SKM-1 treated with dmso at 0.1 percent for 144 hours (cell line): ENCODE measurements around the gene ABCC4.
A peak's percentile ranks its signal among the peaks of the same experiment; 100 is the strongest.
"Not testable (repeated sequence)": the region's sequence is repeated elsewhere in the genome, so short reads cannot be mapped to it uniquely, and the experiment has no call there.

Experiments used
- DNase-seq: peaks from one replicate; lab custom pipeline; 2025; ENCODE audit not compliant: unreplicated experiment; lab: John Stamatoyannopoulos, UW

The ABCC4 gene

DNA sequence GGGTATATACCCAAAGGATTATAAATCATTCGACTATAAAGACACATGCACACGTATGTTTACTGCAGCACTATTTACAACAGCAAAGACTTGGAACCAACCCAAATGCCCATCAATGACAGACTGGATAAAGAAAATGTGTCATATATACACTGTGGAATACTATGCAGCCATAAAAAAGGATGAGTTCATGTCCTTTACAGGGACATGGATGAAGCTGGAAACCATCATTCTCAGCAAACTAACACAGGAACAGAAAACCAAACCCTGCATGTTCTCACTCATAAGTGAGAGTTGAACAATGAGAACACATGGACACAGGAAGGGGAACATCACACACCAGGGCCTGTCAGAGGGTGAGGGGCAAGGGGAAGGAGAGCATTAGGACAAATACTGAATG lies 102.6 kb downstream of the ABCC4 start:
- DNase-seq: not testable (repeated sequence)

GRCh38 chr13:95197548-95197947 lies 103.7 kb downstream of the ABCC4 start:
- no peak for DNase-seq

DNA sequence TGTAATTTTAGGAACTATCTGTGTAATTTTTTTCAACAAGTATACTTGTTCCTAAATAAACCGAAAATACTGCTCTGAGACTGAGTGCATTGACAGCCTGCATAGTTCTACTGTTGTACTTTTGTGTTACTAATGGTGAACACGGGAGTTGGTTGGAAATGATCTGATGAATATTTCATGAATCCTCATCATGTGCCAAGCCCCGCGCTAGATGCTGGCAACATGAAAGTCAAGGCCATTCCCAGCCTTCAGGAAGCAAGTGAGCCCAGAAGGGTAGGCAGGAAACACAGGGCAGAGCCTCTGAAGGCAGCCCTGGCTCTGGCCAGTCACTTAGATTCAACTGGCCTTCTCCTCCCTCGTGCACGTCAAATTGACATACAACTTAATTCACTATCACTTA lies 106.1 kb downstream of the ABCC4 start:
- no peak for DNase-seq

DNA sequence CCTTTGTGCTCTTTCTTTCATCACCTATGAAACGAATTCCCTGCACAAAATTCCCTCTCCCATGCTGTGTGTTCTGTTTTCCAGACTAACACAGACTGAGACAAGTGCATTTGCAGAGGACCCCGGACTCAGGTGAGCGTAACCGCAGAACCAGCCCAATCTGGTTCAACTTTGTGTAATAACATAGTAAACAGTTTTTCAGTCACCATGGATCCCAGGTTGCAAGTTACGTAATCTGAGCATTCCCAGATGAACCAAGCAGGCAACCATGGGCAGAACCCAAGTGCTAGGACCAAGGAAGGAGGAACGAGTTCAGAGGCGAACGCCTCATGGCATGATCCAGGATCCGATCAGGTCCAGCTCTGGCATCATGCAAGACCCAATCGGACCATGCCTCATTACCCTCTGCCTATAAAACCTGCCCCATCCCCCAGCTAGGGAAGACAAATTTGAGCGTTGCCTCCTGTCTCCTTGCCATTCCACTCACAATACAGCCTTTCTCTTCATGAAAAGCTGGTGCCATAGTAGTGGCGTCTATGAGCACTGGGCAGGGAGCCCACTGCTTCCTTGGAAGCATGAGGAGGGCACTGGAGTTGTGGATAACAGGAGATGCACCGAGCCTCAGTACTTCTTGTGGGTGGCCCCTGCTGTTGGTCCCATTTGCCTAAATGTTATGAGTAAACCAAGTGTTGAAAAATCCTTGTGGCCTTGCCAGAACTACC lies 107.6 kb downstream of the ABCC4 start:
- no peak for DNase-seq

DNA sequence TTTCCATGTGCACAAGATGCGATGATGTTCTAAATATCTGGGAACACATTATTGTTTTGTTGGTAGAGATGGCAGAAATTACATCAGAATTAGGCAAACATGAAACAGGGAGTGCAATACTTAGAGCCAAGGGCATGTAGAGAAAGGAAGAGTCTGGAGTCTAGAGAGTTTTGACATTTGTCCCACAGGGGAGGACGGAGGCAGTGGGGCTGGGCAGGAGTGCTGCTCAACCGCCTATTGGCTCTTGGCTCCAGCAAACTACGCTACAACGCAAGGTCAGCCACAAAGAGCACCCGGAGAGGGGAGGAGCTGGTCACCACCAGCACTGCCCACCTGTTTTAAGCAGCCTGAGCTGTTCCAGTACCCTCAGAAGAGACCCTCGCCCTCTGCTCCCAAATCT lies 108.3 kb downstream of the ABCC4 start:
- no peak for DNase-seq

DNA sequence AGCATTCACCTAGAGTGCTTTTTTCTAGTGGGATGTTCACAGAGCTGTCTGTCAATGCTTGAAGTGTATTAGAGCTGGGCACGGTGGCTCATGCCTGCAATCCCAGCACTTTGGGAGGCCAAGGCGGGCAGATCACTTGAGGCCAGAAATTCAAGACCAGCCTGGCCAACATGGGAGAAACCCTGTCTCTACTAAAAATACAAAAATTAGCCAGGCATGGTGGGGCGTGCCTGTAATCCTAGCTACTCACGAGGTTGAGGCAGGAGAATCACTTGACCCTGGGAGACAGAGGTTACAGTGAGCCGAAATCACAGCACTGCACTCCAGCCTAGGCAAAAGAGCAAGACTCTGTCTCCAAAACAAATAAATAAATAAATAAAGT lies 108.7 kb downstream of the ABCC4 start:
- DNase-seq: not testable (repeated sequence)

GRCh38 chr13:95191821-95192563 lies 109.3 kb downstream of the ABCC4 start:
- DNase-seq: peak; percentile 62

- no peak for DNase-seq
These were observed 113.1 kb downstream of the ABCC4 start for GRCh38 chr13:95188128-95188527.

GRCh38 chr13:95185851-95186250 lies 115.4 kb downstream of the ABCC4 start:
- no peak for DNase-seq

- no peak for DNase-seq
These were observed 115.9 kb downstream of the ABCC4 start for GRCh38 chr13:95185311-95185710.

DNA sequence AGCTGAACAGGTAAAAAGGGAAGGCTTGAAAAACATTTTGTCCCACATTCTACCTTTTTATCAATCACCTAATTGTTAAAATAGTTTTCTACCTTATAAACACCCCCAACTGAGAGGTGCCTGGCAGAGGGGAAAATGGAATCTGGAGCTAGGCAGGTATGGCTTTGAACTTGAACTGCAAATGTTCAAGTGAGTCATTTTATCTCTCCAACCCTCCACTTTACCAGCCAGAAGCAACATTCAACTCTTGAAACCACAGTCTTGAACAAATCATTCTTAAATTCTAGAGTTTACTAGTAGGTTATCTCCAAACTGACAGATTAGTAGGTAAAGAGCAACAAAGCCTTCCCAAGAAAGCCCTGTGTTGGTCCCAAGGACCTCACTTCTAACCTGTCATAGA lies 116.9 kb downstream of the ABCC4 start:
- DNase-seq: no peak

- no peak for DNase-seq
These were observed 118.5 kb downstream of the ABCC4 start for GRCh38 chr13:95182570-95183265.

DNA sequence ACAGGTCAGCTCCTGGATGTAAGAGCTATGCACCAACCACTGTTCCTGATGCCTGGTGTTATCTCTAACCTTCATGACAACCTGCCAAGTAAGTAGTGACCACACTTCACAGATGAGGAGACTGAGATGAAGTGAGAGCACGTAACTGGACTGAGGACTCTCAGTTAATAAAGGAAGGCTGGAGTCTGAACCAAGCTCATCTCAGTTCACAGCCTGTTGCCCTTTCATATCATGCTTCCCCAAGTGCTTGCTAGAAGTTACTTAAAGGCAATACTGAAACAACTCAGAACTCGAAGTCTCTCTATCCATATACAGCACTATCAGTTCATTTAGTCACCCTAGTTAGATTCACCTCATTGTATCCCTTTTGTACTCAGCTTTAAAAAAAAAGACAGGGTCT lies 119.7 kb downstream of the ABCC4 start:
- no peak for DNase-seq

DNA sequence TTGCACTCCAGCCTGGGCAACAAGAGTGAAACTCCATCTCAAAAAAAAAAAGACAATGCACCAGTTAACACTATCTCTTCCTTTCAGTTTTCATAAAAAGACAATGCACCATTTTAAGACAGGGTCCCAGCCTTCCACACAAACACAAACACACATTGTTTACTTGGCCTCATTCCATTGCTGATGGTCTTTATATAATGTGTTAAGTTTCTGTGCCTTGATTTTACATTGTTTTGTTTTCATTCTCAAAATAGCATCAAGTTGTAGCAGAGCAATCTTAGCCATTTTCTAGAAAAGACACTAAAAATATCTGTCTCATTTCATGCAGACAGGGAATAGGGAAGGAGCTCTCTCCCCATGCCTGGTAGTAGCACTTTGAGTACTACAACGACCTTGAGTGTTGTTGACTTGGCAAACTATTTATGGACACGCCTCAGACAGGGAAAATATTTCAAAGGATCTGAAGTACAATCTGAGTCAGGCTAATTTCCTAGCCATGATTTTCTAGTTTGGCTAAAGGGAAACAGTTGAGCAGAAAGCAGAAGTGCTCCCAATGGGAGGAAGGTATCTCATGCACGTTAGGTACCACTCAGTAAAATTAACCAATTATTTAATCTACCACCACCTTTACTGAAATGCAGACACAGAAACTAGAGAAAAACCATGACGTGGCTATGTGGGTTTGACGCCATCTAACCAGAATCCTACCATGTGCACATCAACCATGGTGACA lies 120.6 kb downstream of the ABCC4 start:
- no peak for DNase-seq

- DNase-seq: no peak
These were observed 124.5 kb downstream of the ABCC4 start for GRCh38 chr13:95176611-95177259.

GRCh38 chr13:95174517-95174916 lies 126.7 kb downstream of the ABCC4 start:
- no peak for DNase-seq

DNA sequence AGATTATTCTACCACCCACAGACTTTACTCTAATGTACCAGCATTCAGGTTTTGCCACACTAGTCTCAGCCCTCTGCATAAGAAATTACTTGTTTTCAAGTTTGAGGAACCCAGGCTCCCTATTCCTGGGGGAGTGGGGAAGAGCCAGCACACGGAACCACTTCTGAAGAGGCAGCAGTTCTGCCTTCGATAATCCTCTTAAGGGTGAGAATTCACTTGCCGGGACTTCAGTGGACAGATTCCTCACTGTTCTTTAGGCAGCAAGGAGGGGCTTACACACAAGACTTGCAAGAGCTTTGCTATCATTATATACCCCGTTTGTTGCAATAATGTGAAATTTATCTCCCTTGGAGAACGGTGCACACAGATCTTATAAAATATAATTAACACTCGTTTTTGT lies 133.1 kb downstream of the ABCC4 start:
- DNase-seq: no peak

DNA sequence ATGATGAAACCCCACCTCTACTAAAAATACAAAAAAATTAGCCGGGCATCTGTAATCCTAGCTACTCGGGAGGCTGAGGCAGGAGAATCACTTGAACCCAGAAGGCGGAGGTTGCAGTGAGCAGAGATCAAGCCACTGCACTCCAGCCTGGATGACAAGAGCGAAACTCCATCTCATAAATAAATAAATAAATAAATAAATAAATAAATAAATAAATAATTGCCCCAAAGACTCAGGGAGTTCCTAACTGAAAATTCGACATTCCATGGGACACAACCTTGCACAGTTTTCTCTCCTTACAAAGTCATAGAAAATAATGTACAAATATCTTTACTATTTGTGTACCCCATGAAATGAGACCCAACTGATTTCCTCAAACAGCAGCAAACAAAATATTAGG lies 134.2 kb downstream of the ABCC4 start:
- DNase-seq: not testable (repeated sequence)

- no peak for DNase-seq
These were observed 136.4 kb downstream of the ABCC4 start for GRCh38 chr13:95164830-95165229.

DNA sequence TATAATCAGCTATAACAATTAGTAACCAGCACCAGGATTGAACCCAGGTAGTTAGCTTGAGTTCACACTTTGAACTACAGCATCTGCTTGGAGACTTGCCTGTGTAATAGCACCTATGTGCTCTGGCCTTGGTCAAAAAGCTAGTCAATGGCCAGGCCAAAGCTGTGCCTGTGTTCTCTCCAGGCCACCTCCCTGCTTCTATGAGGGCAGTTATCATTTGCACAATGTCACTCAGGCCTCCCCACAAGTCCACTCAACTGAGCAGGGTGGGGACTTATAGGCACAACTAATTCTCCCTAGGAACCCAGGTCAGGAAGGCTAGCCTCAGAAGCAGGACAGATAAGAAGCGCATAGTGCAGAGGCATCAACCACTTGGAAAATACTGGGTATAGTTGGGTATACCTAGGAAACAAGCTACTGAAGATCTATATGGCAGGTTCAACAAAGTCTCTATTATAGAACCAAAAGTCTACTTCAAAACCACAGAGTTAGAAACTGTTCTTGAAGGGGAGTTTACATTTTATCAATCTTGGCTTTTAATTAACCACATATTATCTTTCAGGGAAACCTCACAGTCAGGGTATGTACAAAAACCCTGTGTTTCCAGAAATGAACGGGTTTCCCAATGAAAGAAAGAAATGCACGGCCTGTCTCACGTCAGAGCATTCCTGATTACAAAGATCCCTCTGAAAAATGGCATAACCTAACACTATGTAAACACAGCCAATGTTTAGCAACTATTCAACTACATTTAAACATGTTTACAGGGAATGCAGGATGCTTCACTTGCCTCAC lies 140.9 kb downstream of the ABCC4 start:
- DNase-seq: no peak
